Bronchial epithelial cell (primary cell): ENCODE results near the gene POLR3GL. TPM values are rescaled to one million over a fixed set of nuclear protein-coding genes. Genes with fewer than 3 reads are reported as not detected.

Experiments
- DNase-seq: peaks from one replicate; pipeline ENCODE4 v3.0.0-alpha.2; 2010; ENCODE audit warnings: low read depth
- FAIRE-seq: peaks from 2 replicates; lab custom pipeline; 2011; peaks lifted over from hg19 to GRCh38; lab: Jason Lieb, UNC
- H3K27me3 ChIP-seq: 2 replicates; pipeline ENCODE4 v1.5.1; 2011; ENCODE audit warnings: low read length; ENCODE audit not compliant: control insufficient read depth, insufficient read depth
- H3K36me3 ChIP-seq: 2 replicates; pipeline ENCODE4 v1.5.1; 2011; ENCODE audit warnings: low read length; ENCODE audit not compliant: control insufficient read depth, insufficient read depth
- H3K4me3 ChIP-seq: 2 replicates; pipeline ENCODE4 v1.5.1; 2011; ENCODE audit warnings: mild to moderate bottlenecking, low read depth, low read length, control low read depth
- CTCF ChIP-seq: IDR thresholded peaks from 2 replicates; pipeline ENCODE4 v1.5.1; 2011; ENCODE audit warnings: mild to moderate bottlenecking, moderate library complexity, low read length, control low read depth, inconsistent platforms; ENCODE audit not compliant: insufficient read depth, severe bottlenecking
- total RNA-seq: library from RNA; depleted of rRNA; stranded (reverse); fragments of >200 nt; gene quantifications from 2 replicates; pipeline ENCODE4 v1.2.1, GENCODE V29; 2014

Gene POLR3GL
- total RNA-seq, 1 donor from 2014 or later = 4.7 TPM

GRCh38 chr1:145967288-145967687 lies 2.8 kb downstream of the POLR3GL start:
- FAIRE-seq = no peak
- Histone ChIP-seq H3K27me3 (no peaks in the 10 kb centered on the region), H3K4me3 (no peak overlapping the region), H3K36me3 (no peaks in the 10 kb centered on the region)
- DNase-seq = no peak
- no peak for TF ChIP-seq CTCF

GRCh38 chr1:145972580-145972979 lies 8.1 kb downstream of the POLR3GL start:
- H3K27me3 ChIP-seq = no peaks in the 10 kb centered on the region
- H3K4me3 ChIP-seq = no peak overlapping the region
- FAIRE-seq (no peak), DNase-seq (no peak)
- TF ChIP-seq CTCF = no peak
- H3K36me3 ChIP-seq = no peaks in the 10 kb centered on the region

DNA sequence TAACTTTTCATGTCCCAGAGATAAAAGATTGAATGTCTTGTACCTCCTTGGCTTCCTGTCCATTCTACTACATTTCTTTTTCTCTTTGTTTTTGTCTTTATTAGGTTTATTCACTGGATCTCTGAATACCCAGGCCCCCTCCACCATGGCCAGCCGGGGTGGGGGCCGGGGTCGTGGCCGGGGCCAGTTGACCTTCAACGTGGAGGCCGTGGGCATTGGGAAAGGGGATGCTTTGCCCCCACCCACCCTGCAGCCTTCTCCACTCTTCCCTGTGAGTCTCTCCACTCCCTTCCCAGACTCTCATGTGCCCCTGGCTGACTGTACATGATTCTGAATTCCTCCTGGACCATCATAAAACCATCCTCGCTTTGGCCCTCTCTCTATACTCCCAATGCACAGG lies 10.2 kb downstream of the POLR3GL start:
- Histone ChIP-seq H3K4me3 (no peak overlapping the region), H3K27me3 (no peaks in the 10 kb centered on the region), H3K36me3 (no peaks in the 10 kb centered on the region)
- no peak for FAIRE-seq
- TF ChIP-seq CTCF = no peak
- no peak for DNase-seq

DNA sequence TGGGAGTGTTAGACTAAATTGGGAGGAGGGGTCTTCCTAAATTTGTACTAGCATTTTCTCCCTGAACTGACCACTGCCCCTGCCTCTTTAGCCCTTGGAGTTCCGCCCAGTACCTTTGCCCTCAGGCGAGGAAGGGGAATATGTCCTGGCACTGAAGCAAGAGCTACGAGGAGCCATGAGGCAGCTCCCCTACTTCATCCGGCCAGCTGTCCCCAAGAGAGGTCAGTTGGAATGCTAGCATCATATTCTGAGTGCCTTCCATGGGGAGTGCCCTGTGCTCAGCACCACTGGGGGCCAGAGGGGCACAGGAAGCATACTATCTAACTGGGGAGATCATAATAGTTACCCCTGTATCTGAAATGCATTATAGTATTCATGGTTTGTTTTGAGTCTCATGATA lies 10.7 kb downstream of the POLR3GL start:
- Histone ChIP-seq H3K4me3 (no peak overlapping the region), H3K27me3 (no peaks in the 10 kb centered on the region), H3K36me3 (no peaks in the 10 kb centered on the region)
- no peak for TF ChIP-seq CTCF
- FAIRE-seq (no peak), DNase-seq (no peak)

DNA sequence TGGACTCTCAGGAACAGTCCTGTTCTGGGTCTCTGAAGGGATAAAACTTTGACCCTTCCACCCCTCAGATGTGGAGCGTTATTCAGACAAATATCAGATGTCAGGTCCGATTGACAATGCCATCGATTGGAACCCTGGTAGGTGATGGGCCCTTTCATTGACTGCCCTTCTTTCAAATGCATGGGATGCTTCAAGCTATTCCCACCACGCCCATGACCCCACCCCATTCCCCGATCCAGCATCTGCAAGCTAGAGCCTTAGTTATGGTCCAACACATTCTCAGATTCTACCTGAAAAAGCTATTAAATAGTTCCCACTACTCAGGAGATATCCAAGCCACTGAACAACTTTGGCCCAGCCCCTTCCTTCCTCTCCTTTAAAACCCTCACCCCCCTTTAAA lies 12.5 kb downstream of the POLR3GL start:
- H3K4me3 ChIP-seq = no peak overlapping the region
- no peaks in the 10 kb centered on the region for H3K27me3 ChIP-seq
- no peaks in the 10 kb centered on the region for H3K36me3 ChIP-seq
- DNase-seq (no peak), FAIRE-seq (no peak)
- TF ChIP-seq CTCF = no peak

DNA sequence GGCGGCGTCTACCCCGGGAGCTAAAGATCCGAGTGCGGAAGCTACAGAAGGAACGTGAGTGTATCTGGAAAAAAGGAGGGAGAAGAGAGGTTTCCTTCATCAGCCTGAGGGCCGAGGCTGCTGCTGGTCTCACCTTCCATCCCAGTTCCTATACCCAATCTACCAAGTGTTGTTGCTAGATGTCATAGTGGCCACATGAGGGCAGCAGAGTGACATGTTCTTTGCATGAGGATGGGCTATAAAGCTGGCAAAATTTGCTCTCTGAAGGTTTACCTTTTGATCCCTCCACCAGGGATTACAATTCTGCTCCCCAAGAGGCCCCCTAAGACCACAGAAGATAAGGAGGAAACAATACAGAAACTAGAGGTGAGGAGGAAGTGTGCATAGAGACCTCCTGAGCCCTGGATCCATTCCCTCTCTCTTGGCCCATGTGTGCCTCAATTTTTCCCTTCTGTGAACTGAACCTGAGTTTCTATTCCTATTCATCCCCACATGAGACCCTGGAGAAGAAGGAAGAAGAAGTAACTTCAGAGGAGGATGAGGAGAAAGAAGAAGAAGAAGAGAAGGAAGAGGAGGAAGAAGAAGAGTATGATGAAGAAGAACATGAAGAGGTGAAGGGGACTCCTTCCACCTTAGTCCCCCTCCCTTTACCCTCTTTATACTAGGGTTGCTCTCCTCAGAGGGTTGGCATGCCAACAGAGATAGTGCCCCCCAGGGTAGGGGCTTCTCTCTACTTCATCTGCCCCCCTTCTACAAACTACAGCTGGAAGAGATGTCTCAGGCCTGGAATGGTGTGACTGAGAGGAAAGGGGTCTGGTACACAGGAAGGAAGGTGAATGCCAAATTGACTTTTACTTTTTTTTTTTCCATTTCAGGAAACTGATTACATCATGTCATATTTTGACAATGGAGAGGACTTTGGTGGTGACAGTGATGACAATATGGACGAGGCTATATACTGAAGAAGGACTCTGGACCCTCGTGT lies 13.3 kb downstream of the POLR3GL start:
- no peaks in the 10 kb centered on the region for H3K27me3 ChIP-seq
- DNase-seq (peak; percentile 72), FAIRE-seq (no peak)
- no peaks in the 10 kb centered on the region for H3K36me3 ChIP-seq
- peak; percentile 80 for TF ChIP-seq CTCF
- no peak overlapping the region for H3K4me3 ChIP-seq
